HG03097 (cell line): Measurements from ENCODE around the gene FMN2.
"Not testable (repeated sequence)": the region's sequence is repeated elsewhere in the genome, so short reads cannot be mapped to it uniquely, and the experiment has no call there.

Source experiments
- ATAC-seq: cut with Tn5 transposase; IDR thresholded peaks from one replicate; pipeline ENCODE4 v1.9.1; 2021; ENCODE audit not compliant: unreplicated experiment, low FRiP score

Gene FMN2

DNA sequence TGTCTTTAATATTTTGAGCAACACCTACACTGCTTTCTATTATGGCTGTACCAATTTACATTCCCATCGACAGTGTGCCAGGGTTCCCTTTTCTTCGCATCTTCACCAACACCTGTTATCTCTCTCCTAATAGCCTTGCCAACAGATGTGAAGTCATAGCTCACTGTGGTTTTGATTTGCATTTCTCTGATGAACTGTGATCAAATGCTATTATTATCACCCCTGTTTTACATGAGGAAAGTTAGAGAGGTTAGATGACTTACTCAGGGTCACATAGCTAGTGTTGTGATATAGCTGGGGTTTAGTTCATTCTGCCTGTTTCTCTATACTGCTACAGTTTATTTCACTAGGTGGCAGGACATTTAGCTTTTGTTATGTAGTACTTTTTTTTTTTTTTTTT, 204.1 kb downstream of the FMN2 start:
- ATAC-seq = no peak

DNA sequence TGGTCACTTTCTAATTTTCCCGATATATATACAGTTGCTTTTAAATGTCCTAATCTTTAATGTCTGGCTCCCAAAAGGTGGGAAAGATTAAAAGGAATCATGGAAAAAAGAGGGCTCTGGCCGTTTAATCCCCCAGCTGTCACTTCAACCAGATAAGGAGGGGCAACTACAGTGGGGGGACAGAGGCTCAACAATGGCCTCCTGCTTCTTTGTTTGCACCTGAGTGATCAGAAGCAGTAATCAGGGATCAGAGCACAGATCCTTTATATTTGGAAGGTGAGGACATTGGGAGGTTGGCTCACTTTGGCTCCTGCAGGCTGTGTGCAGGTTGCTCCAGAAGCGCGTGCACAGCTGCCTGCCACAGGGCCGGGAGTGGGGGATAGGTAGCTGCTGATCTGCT, 212.8 kb downstream of the FMN2 start:
- no peak for ATAC-seq

DNA sequence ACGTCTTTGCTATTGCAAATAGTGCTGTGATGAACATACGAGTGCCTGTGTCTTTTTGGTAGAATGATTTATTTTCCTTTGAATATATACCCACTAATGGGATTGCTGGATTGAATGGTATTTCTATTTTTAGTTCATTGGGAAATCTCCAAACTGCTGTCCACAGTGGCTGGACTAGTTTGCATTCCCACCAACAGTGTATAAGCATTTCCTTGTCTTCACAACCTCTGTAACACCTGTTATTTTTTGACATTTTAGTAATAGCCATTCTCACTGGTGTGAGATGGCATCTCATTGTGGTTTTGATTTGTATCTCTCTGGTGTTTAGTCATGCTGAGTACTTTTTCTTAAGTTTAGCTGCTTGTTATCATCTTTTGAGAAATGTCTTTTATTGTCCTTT, 215.0 kb downstream of the FMN2 start:
- ATAC-seq = no peak

- no peak for ATAC-seq
Observed at GRCh38 chr1:240308096-240308495, 216.4 kb downstream of the FMN2 start.

DNA sequence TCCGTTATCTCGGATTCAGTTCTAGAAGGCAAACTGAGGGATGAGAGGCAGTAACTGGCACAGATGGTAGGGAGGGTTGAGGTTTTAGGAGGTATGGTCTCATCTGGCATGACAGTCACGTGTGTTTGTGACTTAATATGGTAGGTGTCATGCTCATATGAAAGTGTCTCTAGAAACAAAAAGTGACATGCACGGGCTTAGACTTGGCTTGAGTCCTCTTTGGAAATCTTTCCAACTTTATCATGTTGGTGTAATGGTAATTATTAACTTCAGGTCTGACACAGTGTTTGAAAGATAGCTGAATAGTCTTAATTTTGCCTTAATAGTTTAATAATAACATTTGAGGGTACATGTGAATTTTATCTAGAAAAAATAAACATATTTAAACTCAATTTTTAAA, 218.1 kb downstream of the FMN2 start:
- no peak for ATAC-seq

- ATAC-seq = no peak
Observed at GRCh38 chr1:240310226-240310925, 218.7 kb downstream of the FMN2 start.

DNA sequence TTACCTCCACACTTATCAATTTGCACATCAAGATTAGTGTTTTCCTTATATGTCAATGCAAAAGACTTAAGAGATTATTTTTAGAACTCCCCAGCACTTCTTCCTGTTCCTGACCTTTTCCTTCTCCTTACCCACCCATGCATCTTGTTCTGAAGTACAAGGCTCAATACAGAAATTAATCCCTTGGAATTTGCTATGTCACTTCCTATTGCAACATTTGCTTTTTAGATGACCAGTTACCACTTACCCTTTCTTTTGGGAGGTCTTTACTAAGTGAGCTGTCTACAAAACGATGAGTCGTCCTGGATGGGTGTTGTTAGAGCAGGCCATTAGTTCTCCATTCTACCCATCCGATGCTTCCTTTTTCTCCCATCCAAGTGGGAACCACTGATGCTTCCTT, 221.2 kb downstream of the FMN2 start:
- no peak for ATAC-seq

DNA sequence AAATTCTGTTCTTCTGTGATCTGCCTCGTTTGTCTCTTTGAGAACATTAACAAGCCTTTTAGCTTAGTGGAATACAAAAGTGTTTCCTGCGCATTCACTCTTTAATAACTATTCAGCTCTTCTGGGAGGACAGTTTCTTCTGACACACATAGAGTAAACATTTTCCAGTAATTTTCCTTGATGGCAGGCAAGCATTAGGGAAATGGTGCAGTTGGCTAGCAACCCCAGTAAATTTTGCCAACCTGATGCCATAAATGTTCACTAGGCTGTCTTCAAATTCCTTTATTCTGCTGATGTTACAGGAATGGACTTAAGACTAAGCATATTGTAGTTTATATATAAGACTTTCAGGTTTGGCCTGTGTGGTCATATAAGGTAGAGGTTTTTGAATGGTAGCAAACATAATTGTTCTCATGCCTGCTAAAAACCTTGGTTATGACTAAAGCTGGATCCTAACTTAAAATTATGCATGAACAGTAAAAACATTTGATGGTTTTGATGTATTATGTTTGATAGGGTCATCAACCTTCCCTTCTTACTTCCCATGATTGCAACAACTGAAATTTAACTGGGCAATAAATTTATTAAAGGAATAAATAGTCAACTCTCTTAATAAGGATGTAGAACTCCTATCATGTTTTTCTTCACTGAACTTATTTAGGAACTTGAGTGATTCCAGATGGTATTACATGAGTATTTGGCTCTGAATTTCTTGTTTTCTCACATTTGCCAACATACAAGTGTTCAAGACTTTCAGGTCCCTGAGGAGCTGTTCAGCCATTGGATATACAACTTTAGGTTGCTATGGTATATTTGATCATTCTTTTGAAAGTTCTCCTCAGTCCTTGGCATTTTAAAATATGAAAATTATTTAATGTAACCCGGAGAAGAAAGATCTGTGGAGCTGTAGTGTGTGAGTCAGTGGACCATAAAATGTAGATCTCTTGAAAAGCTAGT, 223.4 kb downstream of the FMN2 start:
- ATAC-seq = no peak

DNA sequence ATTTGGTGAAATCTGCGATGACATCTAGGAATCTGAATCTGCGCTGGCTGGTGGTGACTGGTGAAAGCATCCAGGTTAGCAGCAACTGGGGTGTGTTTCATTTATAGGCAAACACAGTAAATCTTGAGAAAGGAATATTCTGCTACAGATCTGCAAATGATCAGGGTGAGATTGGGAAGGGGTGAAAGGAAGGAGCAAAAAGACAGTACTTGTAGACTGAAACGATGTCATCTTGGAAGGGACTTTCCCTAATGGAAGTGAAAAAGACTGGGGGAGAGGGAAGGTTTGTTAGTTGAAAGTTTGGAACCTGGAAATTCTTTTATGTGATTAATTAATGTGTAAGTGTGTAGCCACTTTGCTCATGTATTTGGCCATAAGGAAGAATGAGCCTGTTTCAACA, 228.3 kb downstream of the FMN2 start:
- ATAC-seq = no peak

DNA sequence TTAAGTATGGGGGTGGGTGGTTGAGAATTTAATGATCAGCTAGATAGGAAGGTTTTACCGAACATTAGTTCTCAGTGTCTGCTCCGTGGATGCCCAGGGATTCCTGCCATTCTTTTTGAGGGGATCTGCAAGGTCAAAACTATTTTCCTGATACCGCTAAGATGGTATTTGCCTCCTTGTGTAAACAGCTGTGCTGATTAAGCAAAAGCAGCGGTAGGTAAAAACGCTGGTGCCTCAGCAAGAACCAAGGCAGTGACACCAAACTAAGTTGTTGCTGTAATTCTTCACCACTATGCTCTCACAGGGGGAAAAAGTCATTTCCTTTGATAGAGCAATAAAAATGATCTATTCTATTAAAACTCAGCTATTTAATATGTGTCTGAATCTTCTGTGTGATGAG, 229.0 kb downstream of the FMN2 start:
- ATAC-seq = no peak

- no peak for ATAC-seq
Observed at GRCh38 chr1:240322943-240323342, 231.3 kb downstream of the FMN2 start.

DNA sequence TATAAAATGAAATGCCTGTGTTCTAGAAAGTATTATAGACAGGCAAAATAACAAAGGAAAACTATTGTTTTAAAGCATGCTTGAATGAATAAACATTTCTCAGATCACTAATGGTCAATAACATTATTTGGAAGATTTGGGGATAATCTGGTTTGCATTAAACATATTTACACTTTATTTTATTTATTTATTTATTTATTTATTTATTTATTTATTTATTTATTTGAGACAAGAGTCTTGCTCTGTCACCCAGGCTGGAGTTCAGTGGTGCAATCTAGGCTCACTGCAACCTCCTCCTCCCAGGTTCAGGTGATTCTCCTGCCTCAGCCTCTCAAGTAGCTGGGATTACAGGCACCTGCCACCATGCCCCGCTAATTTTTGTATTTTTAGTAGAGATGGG, 236.7 kb downstream of the FMN2 start:
- not testable (repeated sequence) for ATAC-seq

DNA sequence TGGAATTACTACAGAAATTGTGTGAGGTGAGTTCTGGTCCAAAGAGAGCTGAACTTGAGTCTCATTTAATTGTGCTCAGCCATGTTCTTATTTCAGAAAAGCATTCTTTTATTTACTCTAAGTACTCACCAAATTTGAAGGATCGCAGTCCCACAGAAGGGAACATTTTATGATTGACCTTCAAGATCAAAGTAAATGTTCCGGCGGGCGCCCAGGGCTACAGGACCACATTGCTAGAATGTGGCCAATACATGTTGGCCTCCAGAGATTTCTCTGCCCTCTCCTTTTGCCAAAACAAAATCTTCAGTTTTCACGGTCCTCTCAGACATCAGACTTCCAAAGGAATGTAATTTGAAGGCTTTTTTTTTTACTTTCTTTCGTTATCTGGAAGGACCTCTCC, 237.8 kb downstream of the FMN2 start:
- ATAC-seq = no peak

DNA sequence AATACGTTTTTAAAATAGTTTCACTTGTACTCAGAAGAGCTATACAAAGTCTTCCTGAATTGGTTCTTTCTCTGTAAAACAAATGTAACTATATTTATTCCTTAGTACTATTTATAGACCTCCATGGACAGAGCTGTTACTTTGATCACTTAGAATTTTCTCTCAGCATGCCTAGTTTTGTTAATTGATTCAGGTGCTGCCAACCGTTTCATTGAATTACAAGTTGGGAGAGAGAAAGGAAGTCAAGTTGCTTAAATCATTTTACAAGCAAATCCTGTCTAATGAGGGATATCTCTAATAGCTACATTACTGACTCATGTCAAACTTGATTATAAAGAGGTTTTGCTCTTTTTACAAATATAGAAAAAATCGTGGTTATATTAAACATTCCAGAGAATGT, 241.0 kb downstream of the FMN2 start:
- no peak for ATAC-seq

DNA sequence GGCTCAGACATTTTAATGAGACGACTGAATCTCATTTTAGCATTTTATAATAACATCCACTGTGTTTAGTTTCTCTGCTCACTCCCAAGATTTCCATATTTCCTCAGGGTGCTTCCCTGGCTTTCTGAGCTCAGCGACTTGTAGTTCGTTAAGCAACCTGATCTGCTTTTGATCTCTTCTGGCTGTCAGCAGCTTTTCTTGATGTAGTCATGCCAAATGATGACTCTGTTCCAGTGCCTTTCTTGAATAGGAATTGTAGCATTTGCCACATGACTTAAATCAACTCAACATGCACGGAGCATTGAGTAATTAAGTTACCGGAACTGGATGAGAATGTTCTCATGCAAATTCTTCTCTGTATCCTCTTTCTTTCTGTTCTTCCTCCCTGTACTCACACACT, 246.1 kb downstream of the FMN2 start:
- ATAC-seq = no peak

DNA sequence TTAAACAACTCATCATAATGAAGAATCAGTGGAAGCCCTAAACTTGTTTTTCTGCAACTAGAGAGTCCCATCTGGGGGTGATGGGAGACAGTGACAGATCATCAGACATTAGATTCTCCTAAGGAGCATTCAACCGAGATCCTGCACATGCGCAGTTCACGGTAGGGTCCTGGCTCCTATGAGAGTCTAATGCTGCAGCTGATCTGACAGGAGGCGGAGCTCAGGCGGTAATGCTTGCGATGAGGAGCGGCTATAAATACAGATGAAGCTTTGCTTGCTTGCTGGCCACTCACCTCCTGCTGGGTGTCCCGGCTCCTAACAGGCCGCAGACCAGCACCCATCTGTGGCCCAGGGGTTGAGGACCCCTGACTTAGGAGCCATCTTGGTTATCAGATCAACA, 247.2 kb downstream of the FMN2 start:
- no peak for ATAC-seq

- no peak for ATAC-seq
Observed at GRCh38 chr1:240341365-240342250, 249.9 kb downstream of the FMN2 start.

- ATAC-seq = no peak
Observed at GRCh38 chr1:240342251-240342625, 250.6 kb downstream of the FMN2 start.

- ATAC-seq = no peak
Observed at GRCh38 chr1:240343045-240343444, 251.4 kb downstream of the FMN2 start.

DNA sequence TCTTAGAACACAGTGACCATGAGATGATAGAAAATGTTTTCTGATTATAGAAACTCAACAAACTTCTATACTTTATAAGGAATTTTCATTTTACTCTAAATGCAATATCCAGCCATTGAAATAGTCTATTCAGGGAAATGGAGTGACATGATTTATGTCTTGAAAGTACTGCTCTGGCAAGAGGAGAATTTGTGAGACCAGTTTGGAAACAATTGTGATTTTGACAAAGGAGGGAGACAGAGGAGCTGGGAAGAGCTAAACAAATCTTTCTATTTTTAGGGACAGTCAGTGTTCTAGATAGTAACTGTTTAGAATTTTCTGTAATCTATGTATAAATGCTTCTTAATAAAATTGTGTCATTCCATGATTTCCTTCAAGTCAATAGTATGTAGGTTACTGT, 252.3 kb downstream of the FMN2 start:
- no peak for ATAC-seq

GRCh38 chr1:240344918-240345317, 253.2 kb downstream of the FMN2 start:
- ATAC-seq = no peak
